ENCODE data around the gene LRRC8D. TPM values are rescaled to one million over a fixed set of nuclear protein-coding genes. Genes with fewer than 3 reads are reported as not detected.

Gene LRRC8D
- total and polyA plus RNA-seq, 9 of the 15 experiments (the other 6 are each of a cell fraction or from before 2014, with no cell fraction given), result 3.4 to 53.9 (median 15.9) TPM

DNA sequence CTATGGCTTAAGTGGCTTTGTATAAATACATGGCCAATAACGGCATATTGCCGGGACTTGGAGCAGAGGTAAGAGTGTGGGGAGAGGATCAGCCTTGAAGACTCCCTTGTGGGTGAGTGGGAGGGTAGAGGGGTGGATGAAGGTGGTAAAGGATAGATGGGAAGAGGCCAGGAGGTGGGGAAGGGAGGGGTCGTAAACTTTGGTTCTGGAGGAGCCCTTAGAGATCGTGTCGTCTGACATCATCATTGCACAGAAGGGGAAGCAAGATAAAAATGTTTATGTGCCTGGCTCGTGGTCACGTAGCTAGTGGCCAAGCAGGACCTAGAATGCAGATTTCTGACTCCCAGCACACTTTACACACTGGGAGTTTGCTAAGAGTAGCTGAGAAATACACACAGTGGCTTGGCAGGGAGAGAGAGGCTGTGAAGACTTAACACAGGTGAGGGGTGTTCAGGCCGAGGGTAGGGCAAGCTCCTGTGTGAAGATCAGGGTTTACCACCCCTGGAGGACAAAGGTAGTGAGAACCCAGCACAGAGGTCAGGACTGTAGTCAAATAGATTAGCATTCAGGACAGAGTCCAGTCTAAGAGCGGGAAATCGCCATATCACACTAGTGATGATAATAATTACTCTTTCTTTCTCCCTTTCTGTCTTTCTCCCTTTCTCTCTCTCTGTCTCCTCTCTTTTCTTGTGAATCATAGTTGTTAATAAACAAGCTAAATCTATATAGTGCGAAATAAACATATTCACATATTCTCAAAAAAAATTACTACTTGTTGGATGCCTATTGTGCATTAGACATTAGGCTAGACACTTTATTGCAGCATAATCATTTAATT is 75.5 kb downstream of the LRRC8D start:
- Histone ChIP-seq H3K27me3 (ENCODE audit: control insufficient read depth in 2 of 2, insufficient read depth in 2 of 2, low read length in 2 of 2) (no peaks in the 10 kb centered on the region), H3K27ac (ENCODE audit: extremely low read depth, low read depth, low read length) (peak overlapping the region; percentile 99), H3K9me3 (replicated peaks; ENCODE audit: control insufficient read depth, insufficient read depth, low read depth, low read length) (no peaks in the 10 kb centered on the region), H3K79me2 (ENCODE audit: control insufficient read depth, insufficient read depth, low read length) (peaks cover 95% of the 10 kb centered on the region), H3K9ac (ENCODE audit: insufficient read depth in 1 of 2, low read depth in 2 of 2, low read length in 2 of 2) (peak overlapping the region; percentile 83 to 84; a peak in 3 of 4 replicates), H3K9me1 (ENCODE audit: control insufficient read depth, insufficient read depth, low read length) (no peaks in the 10 kb centered on the region), H3K4me2 (ENCODE audit: insufficient read depth, low read length) (peak overlapping the region; percentile 87), H3K4me1 (replicated peaks in 1 of 2; ENCODE audit: control insufficient read depth in 2 of 2, insufficient read depth in 2 of 2, low read length in 2 of 2) (peaks cover 27 to 94% of the 10 kb centered on the region in 2 experiments), H4K20me1 (replicated peaks; ENCODE audit: control insufficient read depth, insufficient read depth, low read length) (no peaks in the 10 kb centered on the region), H2AFZ (ENCODE audit: low read depth, low read length) (peak overlapping the region; percentile 88), H3K4me3 (peak overlapping the region; percentile 9; the same call in 1 of the 2 replicates), H3K36me3 (ENCODE audit: control insufficient read depth, insufficient read depth, low read length) (peaks cover 20% of the 10 kb centered on the region)
- CTCF ChIA-PET (ENCODE audit: low intra/inter-chr PET ratio), result no interaction called here
- POLR2A ChIA-PET, result interaction anchor here (0.6 to 1.5 kb wide), 7 partner anchors 9 to 99 kb away, joined by 3 to 5 read pairs (median 3); partner anchors contain the start of genes LRRC8D and ZNF326
- intact Hi-C loops (cut with micrococcal nuclease), result loop anchor here (2.0 to 10.0 kb wide), 3 partner anchors 18 to 352 kb away; no protein-coding TSS in a partner anchor
- BruUV-seq (replicated peaks), result no TSS peak
- WGBS (ENCODE audit: insufficient coverage, low coverage, missing lambda C conversion rate), result 3% methylated on average over 11 of the region's 11 CpGs
- peak; percentile 96 for FAIRE-seq
- peak; percentile 84 for ATAC-seq
- in situ Hi-C loops (cut with MboI), result no loop called here
- peak; percentile 82 to 96 (median 87) for DNase-seq (ENCODE audit: extremely low read depth in 1 of 4, low spot score in 3 of 4)
- TF ChIP-seq ZNF217 (CRISPR knock-in tag; IDR thresholded peaks at IDR 0.05) (no peak), HEY1 (CRISPR knock-in tag; IDR thresholded peaks at IDR 0.05; ENCODE audit: borderline replicate concordance) (no peak), WHSC1 (IDR thresholded peaks at IDR 0.05; ENCODE audit: low read length) (no peak), ZNF699 (CRISPR knock-in tag; IDR thresholded peaks at IDR 0.05; ENCODE audit: insufficient replicate concordance) (no peak), ZBTB7A (IDR thresholded peaks at IDR 0.05; ENCODE audit: borderline replicate concordance, control insufficient read depth, low read depth, low read length) (peak; percentile 82; the same call in 1 of the 2 replicates), NFIC (IDR thresholded peaks at IDR 0.05) (peak; percentile 85), ZNF778 (CRISPR knock-in tag; IDR thresholded peaks at IDR 0.05) (no peak), SMAD4 (CRISPR knock-in tag; conservative IDR thresholded peaks at IDR 0.05) (peak; percentile 79), POLR2B (IDR thresholded peaks at IDR 0.05; ENCODE audit: low read depth, partially characterized antibody) (no peak), CHD4 (IDR thresholded peaks at IDR 0.05; ENCODE audit: insufficient read depth, insufficient replicate concordance, low read depth, low read length, poor library complexity, severe bottlenecking) (no peak), ETV1 (tag; conservative IDR thresholded peaks at IDR 0.05; ENCODE audit: low read depth) (no peak), GTF2F1 (IDR thresholded peaks at IDR 0.05; ENCODE audit: low read depth, low read length) (no peak), ZBED1 (IDR thresholded peaks at IDR 0.05) (no peak), CBX1 (IDR thresholded peaks at IDR 0.05; ENCODE audit: low read depth) (no peak), SRSF1 (IDR thresholded peaks at IDR 0.05; ENCODE audit: low read depth, low read length) (no peak)
- TF ChIP-seq, protein P1, sequence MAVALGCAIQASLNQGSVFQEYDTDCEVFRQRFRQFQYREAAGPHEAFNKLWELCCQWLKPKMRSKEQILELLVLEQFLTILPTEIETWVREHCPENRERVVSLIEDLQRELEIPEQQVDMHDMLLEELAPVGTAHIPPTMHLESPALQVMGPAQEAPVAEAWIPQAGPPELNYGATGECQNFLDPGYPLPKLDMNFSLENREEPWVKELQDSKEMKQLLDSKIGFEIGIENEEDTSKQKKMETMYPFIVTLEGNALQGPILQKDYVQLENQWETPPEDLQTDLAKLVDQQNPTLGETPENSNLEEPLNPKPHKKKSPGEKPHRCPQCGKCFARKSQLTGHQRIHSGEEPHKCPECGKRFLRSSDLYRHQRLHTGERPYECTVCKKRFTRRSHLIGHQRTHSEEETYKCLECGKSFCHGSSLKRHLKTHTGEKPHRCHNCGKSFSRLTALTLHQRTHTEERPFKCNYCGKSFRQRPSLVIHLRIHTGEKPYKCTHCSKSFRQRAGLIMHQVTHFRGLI (CRISPR knock-in tag; IDR thresholded peaks at IDR 0.05), result no peak
- TF ChIP-seq, protein P2, sequence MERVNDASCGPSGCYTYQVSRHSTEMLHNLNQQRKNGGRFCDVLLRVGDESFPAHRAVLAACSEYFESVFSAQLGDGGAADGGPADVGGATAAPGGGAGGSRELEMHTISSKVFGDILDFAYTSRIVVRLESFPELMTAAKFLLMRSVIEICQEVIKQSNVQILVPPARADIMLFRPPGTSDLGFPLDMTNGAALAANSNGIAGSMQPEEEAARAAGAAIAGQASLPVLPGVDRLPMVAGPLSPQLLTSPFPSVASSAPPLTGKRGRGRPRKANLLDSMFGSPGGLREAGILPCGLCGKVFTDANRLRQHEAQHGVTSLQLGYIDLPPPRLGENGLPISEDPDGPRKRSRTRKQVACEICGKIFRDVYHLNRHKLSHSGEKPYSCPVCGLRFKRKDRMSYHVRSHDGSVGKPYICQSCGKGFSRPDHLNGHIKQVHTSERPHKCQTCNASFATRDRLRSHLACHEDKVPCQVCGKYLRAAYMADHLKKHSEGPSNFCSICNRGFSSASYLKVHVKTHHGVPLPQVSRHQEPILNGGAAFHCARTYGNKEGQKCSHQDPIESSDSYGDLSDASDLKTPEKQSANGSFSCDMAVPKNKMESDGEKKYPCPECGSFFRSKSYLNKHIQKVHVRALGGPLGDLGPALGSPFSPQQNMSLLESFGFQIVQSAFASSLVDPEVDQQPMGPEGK (CRISPR knock-in tag; IDR thresholded peaks at IDR 0.05; ENCODE audit: borderline replicate concordance), result no peak
- TF ChIP-seq, protein P3, sequence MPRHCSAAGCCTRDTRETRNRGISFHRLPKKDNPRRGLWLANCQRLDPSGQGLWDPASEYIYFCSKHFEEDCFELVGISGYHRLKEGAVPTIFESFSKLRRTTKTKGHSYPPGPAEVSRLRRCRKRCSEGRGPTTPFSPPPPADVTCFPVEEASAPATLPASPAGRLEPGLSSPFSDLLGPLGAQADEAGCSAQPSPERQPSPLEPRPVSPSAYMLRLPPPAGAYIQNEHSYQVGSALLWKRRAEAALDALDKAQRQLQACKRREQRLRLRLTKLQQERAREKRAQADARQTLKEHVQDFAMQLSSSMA (CRISPR knock-in tag; IDR thresholded peaks at IDR 0.05), result no peak
